Upper lobe of right lung (tissue), 1 donor: ENCODE results near the gene HOGA1. TPM values are rescaled to one million over a fixed set of nuclear protein-coding genes. Genes with fewer than 3 reads are reported as not detected.

Source experiments
- ATAC-seq: fragments of 200-7000 bp; cut with Tn5 transposase; one replicate; pipeline ENCODE4 v1.9.1; 2020; ENCODE audit warnings: mild to moderate bottlenecking, moderate library complexity
- DNase-seq: peaks from one replicate; pipeline ENCODE4 v3.0.0-alpha.2; 2020
- H3K27ac ChIP-seq: fragments of 200-600 bp; one replicate; pipeline ENCODE4 v1.8.0; 2022
- H3K27me3 ChIP-seq: fragments of 200-600 bp; one replicate; pipeline ENCODE4 v1.8.0; 2022; ENCODE audit warnings: mild to moderate bottlenecking
- H3K36me3 ChIP-seq: fragments of 200-600 bp; one replicate; pipeline ENCODE4 v1.8.0; 2022
- H3K4me1 ChIP-seq: fragments of 200-600 bp; one replicate; pipeline ENCODE4 v1.8.0; 2022
- H3K4me3 ChIP-seq: fragments of 200-600 bp; one replicate; pipeline ENCODE4 v1.8.0; 2022; ENCODE audit warnings: mild to moderate bottlenecking
- H3K9me3 ChIP-seq: fragments of 200-600 bp; one replicate; pipeline ENCODE4 v1.8.0; 2022
- intact Hi-C: fragments of 100-400 bp; cut with DNase I; formaldehyde crosslinking; loops from one replicate; pipeline ENCODE4 v1.11.0; 2022
- total RNA-seq: library from RNA; stranded (reverse); fragmentation: NEBNext Ultra II Directional; extraction: Animal tissue kit (Norgen Biotek cat#: 25700); gene quantifications from one replicate; pipeline ENCODE4 v1.2.1, GENCODE V29; 2021
- TF ChIP-seq, protein P1 (sequence below): fragments of 200-600 bp; IDR thresholded peaks from one replicate; pipeline ENCODE4 v1.8.0; 2022; ENCODE audit warnings: antibody characterized with exemption
- donor health status: DM: no; HTN: yes; CAD: no; lungs with severe emphysema.

HOGA1 gene
- total RNA-seq, 1 donor from 2014 or later = 2.3 TPM

- ATAC-seq (no peak), DNase-seq (no peak)
- intact Hi-C loops = no loop called here
- TF ChIP-seq, protein P1, sequence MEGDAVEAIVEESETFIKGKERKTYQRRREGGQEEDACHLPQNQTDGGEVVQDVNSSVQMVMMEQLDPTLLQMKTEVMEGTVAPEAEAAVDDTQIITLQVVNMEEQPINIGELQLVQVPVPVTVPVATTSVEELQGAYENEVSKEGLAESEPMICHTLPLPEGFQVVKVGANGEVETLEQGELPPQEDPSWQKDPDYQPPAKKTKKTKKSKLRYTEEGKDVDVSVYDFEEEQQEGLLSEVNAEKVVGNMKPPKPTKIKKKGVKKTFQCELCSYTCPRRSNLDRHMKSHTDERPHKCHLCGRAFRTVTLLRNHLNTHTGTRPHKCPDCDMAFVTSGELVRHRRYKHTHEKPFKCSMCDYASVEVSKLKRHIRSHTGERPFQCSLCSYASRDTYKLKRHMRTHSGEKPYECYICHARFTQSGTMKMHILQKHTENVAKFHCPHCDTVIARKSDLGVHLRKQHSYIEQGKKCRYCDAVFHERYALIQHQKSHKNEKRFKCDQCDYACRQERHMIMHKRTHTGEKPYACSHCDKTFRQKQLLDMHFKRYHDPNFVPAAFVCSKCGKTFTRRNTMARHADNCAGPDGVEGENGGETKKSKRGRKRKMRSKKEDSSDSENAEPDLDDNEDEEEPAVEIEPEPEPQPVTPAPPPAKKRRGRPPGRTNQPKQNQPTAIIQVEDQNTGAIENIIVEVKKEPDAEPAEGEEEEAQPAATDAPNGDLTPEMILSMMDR = no peak
- no peak overlapping the region for H3K4me3 ChIP-seq
- peaks cover 23% of the 10 kb centered on the region for H3K4me1 ChIP-seq
- H3K27ac ChIP-seq = no peak overlapping the region
- H3K9me3 ChIP-seq = no peaks in the 10 kb centered on the region
- H3K27me3 ChIP-seq = no peaks in the 10 kb centered on the region
- H3K36me3 ChIP-seq = no peaks in the 10 kb centered on the region
Measured at GRCh38 chr10:97547271-97547600, 37.0 kb upstream of the HOGA1 start.

GRCh38 chr10:97547962-97548361 is 36.2 kb upstream of the HOGA1 start:
- no peaks in the 10 kb centered on the region for H3K36me3 ChIP-seq
- no peak for ATAC-seq
- TF ChIP-seq, protein P1 = no peak
- no peak overlapping the region for H3K27ac ChIP-seq
- H3K4me3 ChIP-seq = no peak overlapping the region
- H3K9me3 ChIP-seq = no peaks in the 10 kb centered on the region
- intact Hi-C loops = no loop called here
- peak; percentile 5 for DNase-seq
- H3K27me3 ChIP-seq = no peaks in the 10 kb centered on the region
- peaks cover 16% of the 10 kb centered on the region for H3K4me1 ChIP-seq

- TF ChIP-seq, protein P1 = no peak
Measured at GRCh38 chr10:97548828-97549455, 35.2 kb upstream of the HOGA1 start.

GRCh38 chr10:97549587-97550322 is 34.4 kb upstream of the HOGA1 start:
- Histone ChIP-seq H3K4me1 (peaks cover 11% of the 10 kb centered on the region), H3K9me3 (no peaks in the 10 kb centered on the region), H3K27me3 (no peaks in the 10 kb centered on the region), H3K27ac (peak overlapping the region; percentile 30), H3K4me3 (no peak overlapping the region), H3K36me3 (no peaks in the 10 kb centered on the region)
- intact Hi-C loops = loop anchor here (5.0 kb wide), 1 partner anchor 87 kb away; no protein-coding TSS in a partner anchor
- DNase-seq (no peak), ATAC-seq (peak; percentile 32)
- TF ChIP-seq, protein P1 = no peak

More at GRCh38 chr10:97548828-97549455, 35.2 kb upstream of the HOGA1 start:
- DNase-seq = no peak
- H3K9me3 ChIP-seq = no peaks in the 10 kb centered on the region
- H3K4me3 ChIP-seq = no peak overlapping the region
- no peaks in the 10 kb centered on the region for H3K36me3 ChIP-seq
- no peak for ATAC-seq
- H3K4me1 ChIP-seq = peaks cover 12% of the 10 kb centered on the region
- intact Hi-C loops = no loop called here
- H3K27ac ChIP-seq = peak overlapping the region; percentile 30
- no peaks in the 10 kb centered on the region for H3K27me3 ChIP-seq

DNA sequence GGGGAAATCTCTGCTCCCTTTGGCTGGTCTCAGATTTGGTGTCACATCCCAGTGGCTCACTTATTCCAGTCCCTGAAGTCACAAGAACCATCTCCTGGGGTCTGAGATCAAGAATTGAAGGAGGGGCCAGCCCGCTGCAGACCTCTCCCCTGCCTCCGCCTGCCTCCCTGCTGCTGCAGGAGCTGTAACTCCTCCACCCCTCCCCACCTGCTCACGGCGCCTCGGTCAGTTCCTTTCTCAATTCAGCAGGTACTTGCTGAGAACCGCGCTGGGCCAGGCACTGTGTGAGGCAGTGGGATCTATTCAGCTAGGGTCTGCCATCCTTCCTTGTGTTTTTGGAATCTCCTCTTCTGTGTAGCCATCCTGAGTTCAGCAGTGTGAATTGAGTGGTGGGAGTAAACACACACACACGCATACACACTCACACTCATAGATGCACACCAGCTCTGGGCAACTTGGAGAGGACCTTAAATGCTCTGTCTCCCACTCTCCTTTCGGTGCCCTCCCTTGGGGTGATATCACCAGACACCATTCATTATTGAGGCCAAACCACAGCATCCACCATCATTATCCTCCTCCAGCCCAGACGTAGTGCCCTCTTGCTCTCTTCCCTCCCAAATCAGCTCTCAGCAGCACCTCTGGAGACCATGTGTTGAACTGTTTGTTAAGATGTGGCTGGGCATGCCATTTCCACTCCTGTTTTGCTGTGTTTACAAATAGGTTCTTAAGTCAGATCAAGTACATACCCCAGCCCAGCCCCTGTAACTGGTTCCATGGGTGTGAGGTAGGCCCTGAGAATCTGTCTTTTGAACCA is 33.6 kb upstream of the HOGA1 start:
- no peak for ATAC-seq
- Histone ChIP-seq H3K4me1 (peaks cover 11% of the 10 kb centered on the region), H3K36me3 (no peaks in the 10 kb centered on the region), H3K9me3 (no peaks in the 10 kb centered on the region), H3K27ac (no peak overlapping the region), H3K27me3 (no peaks in the 10 kb centered on the region), H3K4me3 (no peak overlapping the region)
- intact Hi-C loops = loop anchor here (5.0 kb wide), 1 partner anchor 88 kb away; no protein-coding TSS in a partner anchor
- TF ChIP-seq, protein P1 = no peak
- no peak for DNase-seq
